Measurements from ENCODE around the gene POLDIP3. TPM values are rescaled to one million over a fixed set of nuclear protein-coding genes. Genes with fewer than 3 reads are reported as not detected.

Gene POLDIP3
- total RNA-seq, 1 donor from 2014 or later, result 77.8 TPM

DNA sequence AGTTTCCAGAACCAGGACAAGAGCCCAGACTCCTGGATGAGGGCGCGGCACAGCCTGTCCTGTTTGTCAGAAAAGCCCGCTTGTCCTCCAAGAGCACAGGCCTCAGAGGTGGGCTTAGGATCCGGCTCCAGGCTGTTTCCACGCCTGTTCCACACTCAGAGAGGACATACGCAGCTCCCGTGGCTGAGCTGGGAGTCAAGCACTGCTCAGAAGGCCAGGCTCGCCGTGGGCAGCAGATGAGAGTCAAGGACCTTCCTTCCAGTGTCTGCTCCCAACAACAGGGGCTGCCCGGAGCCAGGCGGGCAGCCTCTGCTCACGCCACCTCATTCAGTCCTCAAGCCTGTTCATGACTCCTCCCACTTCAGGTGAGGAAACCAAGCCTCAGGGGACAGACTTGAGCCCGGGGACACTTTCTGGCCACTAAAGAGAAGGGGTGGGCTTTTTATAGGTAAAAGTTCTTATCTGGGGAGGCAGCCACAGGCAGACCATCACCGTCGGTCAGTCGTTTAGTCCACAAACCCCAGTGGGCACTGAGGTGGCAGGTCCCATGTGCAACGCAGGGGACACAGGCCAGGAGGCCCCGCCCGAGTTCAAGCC lies 30.8 kb upstream of the POLDIP3 start:
- H3K27me3 Mint-ChIP-seq (ENCODE audit: unreplicated experiment), result no peaks in the 10 kb centered on the region
- no peaks in the 10 kb centered on the region for H3K9me3 Mint-ChIP-seq (ENCODE audit: unreplicated experiment)
- peaks cover 4% of the 10 kb centered on the region for H3K36me3 Mint-ChIP-seq (ENCODE audit: unreplicated experiment)
- H3K27ac Mint-ChIP-seq (ENCODE audit: unreplicated experiment), result peak overlapping the region; percentile 96
- H3K4me1 Mint-ChIP-seq (ENCODE audit: unreplicated experiment), result peaks cover 79% of the 10 kb centered on the region
- TF ChIP-seq, protein P1, sequence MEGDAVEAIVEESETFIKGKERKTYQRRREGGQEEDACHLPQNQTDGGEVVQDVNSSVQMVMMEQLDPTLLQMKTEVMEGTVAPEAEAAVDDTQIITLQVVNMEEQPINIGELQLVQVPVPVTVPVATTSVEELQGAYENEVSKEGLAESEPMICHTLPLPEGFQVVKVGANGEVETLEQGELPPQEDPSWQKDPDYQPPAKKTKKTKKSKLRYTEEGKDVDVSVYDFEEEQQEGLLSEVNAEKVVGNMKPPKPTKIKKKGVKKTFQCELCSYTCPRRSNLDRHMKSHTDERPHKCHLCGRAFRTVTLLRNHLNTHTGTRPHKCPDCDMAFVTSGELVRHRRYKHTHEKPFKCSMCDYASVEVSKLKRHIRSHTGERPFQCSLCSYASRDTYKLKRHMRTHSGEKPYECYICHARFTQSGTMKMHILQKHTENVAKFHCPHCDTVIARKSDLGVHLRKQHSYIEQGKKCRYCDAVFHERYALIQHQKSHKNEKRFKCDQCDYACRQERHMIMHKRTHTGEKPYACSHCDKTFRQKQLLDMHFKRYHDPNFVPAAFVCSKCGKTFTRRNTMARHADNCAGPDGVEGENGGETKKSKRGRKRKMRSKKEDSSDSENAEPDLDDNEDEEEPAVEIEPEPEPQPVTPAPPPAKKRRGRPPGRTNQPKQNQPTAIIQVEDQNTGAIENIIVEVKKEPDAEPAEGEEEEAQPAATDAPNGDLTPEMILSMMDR (IDR thresholded peaks at IDR 0.05), result no peak
- DNase-seq (ENCODE audit: extremely low spot score, unreplicated experiment), result no peak
- H3K4me3 Mint-ChIP-seq (ENCODE audit: unreplicated experiment), result peak overlapping the region; percentile 63

DNA sequence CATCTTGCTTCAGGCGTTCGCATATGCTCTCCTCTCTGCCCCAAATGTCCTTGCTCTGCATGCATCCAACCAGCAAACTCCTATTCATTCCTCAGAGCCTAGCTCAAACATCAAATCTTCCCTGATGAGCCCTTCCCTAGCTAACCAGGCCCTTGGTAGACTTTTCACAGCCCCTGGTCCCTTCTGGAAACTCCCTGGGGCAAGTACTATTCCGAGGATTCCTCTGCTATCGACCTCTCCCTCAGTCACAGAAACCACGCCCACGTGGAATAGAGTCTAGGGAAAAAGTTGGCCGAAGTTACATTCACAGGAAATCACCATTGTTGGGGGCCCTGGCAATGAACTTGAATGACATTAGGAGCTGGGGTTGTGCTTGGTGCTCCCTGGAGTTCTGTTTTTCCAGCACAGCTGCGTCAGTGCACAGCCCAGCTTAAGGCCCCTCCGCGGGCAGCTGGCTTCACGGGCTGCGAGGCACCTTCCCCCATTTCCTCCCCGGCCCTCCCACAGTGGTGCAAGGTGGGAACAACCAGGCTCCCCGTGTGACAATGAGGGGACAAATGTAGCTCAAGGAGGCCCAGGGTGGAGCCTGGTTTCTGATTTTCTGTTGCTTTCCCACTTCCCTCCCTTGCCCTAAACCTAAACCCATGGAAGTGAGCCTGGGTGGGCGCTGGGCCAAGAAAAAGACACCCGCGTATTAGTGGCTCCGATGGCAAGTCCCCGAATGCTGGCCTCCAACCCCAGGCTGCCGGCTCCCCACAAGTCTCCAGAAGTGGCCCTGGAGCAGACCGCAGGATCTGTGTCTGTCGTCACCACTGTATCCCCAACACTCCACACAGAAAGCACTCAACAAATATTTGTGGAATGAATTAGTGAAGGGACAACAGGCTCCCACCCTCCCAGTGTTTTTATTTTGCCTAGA lies 30.0 kb upstream of the POLDIP3 start:
- H3K4me1 Mint-ChIP-seq (ENCODE audit: unreplicated experiment), result peaks cover 84% of the 10 kb centered on the region
- H3K36me3 Mint-ChIP-seq (ENCODE audit: unreplicated experiment), result peaks cover 4% of the 10 kb centered on the region
- TF ChIP-seq, protein P1 (IDR thresholded peaks at IDR 0.05), result no peak
- no peaks in the 10 kb centered on the region for H3K27me3 Mint-ChIP-seq (ENCODE audit: unreplicated experiment)
- peak overlapping the region; percentile 63 for H3K4me3 Mint-ChIP-seq (ENCODE audit: unreplicated experiment)
- DNase-seq (ENCODE audit: extremely low spot score, unreplicated experiment), result no peak
- no peaks in the 10 kb centered on the region for H3K9me3 Mint-ChIP-seq (ENCODE audit: unreplicated experiment)
- peak overlapping the region; percentile 96 for H3K27ac Mint-ChIP-seq (ENCODE audit: unreplicated experiment)

DNA sequence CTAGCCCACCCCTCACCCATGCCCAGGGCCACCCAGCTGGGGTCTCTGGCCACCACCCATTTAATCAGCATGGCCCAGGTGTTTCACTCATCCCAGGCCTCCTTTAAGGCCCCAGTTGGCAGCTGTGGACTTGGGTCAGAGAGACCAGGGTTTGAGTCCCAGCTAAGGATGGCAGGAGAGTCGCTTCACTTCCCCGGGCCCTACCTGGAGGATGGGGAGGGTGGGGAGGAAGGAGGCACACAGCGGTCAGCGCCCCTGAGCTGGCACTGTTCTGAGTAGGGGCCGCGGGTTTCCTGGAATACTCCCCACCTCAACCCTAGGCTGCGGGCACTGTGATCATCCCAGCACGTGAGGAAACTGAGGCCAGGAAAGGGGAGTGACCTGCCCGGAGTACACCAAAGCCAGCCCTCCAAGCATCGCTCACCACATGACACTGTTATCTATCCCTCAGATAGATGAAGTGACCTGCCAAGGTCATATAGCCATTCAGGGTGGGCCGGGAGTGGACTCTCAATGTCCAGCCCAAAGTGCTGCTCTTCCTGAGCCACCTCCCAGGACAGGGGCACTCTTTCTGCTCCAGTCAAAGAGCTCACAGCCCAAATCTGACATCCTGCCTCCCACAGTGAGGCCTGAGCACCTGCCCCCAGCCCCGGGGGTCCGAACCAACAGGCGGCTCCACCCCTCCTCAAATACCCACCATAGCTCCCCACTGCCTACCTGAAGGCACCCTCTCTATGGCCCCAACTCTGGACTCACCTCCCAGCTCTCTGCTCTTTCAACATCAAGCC lies 29.1 kb upstream of the POLDIP3 start:
- Mint-ChIP-seq H3K9me3 (ENCODE audit: unreplicated experiment) (no peaks in the 10 kb centered on the region), H3K27ac (ENCODE audit: unreplicated experiment) (peak overlapping the region; percentile 96), H3K36me3 (ENCODE audit: unreplicated experiment) (peaks cover 4% of the 10 kb centered on the region), H3K4me1 (ENCODE audit: unreplicated experiment) (peaks cover 90% of the 10 kb centered on the region), H3K27me3 (ENCODE audit: unreplicated experiment) (no peaks in the 10 kb centered on the region), H3K4me3 (ENCODE audit: unreplicated experiment) (peak overlapping the region; percentile 63)
- TF ChIP-seq, protein P1 (IDR thresholded peaks at IDR 0.05), result no peak
- DNase-seq (ENCODE audit: extremely low spot score, unreplicated experiment), result no peak

DNA sequence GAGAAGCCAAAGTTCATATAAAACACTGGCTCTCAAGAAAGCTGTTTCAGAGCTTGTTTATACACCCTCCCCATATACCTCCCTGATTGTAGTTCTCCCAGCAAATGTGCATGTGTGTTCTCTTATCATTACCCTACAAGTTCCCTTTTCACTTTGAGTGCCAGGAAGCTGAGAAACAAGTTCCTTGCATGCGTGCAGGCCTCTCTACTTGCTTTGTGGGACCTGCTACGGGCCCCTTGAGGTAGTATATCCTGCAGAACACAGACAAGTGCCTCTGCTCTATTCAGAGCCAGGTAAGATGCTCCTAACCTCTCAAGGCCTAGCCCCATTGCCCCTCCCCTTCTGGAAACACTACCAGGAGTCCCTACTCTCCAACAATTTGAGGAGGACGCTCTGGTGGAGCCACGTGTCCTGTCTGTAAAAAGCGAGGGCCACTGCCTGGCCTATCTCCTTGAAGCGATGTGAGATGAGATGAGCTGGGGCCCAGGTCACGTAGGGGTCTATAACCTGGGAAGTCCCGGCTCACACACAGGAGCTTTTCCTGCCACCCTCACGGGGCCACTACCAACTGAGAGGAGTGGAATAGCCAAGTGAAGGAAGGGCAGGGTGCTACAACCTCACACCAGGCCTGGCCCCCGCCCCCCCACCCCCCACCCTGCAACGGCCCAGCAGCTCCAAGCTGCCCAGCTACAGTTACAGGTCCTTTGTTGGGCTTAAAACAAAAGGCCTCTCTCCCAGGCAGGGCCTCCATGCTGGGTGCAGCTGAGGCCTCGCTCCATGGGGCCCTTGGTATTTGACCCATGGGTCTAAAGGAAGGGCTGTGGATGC lies 28.3 kb upstream of the POLDIP3 start:
- H3K36me3 Mint-ChIP-seq (ENCODE audit: unreplicated experiment), result peaks cover 4% of the 10 kb centered on the region
- H3K4me1 Mint-ChIP-seq (ENCODE audit: unreplicated experiment), result peaks cover 84% of the 10 kb centered on the region
- no peaks in the 10 kb centered on the region for H3K27me3 Mint-ChIP-seq (ENCODE audit: unreplicated experiment)
- H3K9me3 Mint-ChIP-seq (ENCODE audit: unreplicated experiment), result no peaks in the 10 kb centered on the region
- peak overlapping the region; percentile 96 for H3K27ac Mint-ChIP-seq (ENCODE audit: unreplicated experiment)
- TF ChIP-seq, protein P1 (IDR thresholded peaks at IDR 0.05), result no peak
- DNase-seq (ENCODE audit: extremely low spot score, unreplicated experiment), result no peak
- H3K4me3 Mint-ChIP-seq (ENCODE audit: unreplicated experiment), result no peak overlapping the region

Measured in osteocyte (in vitro differentiated cells).